HG02759 (cell line): ENCODE data around the gene LARP1.

Source experiments
- ATAC-seq: cut with Tn5 transposase; IDR thresholded peaks from one replicate; pipeline ENCODE4 v1.9.1; 2021; ENCODE audit warnings: mild to moderate bottlenecking, moderate library complexity; ENCODE audit not compliant: unreplicated experiment

The LARP1 gene

DNA sequence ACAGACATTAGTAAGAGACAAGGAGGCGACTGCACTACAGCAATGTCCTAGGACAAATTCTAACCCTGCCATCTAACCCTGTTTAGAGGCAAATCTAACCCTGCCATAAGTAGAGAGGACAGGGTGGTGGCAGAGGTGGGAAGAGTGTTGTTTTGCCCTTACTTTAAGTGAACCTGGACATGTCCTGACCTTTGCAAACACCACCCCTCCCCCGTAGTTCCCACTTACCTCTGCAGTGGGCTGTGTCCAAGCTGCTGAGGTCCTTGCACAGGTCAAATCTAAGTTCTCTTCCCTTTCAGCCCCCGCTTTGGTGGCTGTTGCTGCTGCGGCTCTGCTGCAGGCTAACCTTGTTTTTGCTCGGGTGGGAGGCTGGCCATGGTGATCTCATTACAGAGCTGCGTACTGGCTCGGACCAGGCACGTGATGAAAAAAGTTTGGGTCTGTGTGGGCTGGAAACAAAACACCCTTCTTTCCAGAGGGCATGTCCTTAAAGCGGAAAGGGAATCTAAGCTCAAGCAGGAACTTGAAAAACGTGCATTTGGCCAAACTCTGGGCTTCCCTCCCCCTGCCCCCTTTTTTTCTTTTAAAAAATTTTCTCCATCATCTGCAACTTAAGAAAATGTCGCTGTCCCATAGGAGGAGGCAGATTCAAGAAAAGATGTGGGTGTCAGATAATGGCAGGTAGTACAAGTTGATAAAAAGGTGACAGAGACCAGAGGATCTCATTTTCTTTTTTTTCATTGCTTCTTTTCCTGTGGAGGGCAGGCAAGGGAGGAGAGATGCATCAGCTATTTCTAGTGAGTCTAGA, 95.3 kb downstream of the LARP1 start, which contains the start of gene FAXDC2:
Gene FAXDC2 (minus strand): TSS at position 349 of the 808 bp plus-strand sequence. CDS start 12,425 bp downstream, outside the sequence.
- peak; percentile 70 for ATAC-seq

GRCh38 chr5:154851351-154851750, 96.2 kb downstream of the LARP1 start:
- no peak for ATAC-seq

- peak; percentile 66 for ATAC-seq
Observed at GRCh38 chr5:154857530-154858296, 102.5 kb downstream of the LARP1 start.

DNA sequence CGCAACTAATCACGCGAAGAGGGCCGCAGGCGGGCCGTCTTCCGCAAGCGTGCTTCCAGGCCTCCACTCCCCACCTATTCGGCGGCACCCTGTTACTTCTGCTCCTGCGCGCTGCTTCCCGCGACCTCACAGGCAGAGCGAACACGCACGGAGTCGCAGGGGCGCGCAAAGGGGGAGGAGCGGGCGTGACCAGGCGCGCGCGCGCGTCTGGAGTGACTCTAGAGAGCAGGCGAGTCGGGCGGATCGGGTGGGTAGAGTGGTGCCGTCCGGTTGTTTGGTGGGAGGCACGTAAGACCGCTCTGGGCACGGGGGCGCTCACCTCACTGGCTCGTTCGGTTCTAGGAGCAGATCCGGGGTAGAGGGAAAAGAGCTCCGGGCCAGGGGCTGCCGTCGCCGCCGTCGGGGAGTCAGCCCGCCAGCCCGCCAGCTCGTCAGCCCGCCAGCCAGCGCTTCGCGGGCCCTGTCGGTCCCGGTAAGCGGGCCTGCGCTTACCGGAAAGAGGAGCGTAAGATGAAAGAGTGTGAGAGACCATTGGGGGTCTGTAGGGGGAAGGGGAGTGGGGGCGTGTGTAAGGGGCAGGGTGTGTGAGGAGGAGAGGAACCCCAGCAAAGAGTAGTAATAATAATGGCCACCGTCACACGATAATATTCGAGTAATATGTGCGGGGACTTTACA, 103.3 kb downstream of the LARP1 start, which contains the start of gene CNOT8:
Gene CNOT8 (plus strand): TSS at position 331 of the 675 bp plus-strand sequence. CDS start 4,652 bp downstream, outside the sequence.
- ATAC-seq = peak; percentile 80

DNA sequence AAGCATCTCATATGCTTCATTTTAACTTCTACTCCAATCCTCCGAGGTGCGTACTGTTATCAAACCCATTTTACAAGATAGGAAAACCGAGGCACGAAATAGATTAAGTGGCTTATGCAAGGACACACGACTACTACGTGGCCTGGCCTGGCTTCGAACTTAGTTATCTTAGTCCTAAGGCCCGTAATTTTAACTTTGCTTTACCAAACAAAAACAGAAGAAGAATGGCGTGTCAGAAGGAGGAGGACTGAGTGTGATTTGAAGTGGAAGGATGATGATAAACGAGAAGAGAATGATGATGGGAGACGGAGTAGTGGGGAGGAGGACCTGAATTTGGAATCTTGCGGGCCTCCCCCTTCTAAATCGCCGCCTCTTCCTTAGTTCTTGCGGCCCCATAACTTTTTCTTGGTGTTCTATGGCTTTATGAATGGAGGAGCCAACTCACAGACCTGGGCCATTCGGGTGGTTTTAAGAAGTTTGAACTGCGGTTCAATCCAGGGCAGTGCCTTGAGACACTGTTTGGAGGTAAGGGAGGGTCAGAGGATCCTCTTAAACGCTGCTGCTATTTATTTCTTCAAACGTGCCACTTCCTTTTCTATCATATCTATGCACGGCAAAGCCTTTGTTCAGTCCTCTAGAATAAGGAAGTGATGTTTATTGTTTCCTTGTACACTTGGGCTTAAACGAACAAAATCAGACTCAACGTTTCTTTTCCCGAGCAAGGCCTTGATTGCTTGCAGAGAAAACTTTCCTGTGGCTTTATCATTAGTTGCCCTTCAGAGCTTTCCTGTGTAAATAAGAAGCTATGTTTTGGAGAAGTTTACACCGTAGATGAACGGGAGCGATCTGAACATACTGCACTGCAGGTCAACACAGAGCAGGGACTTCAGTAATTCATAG, 104.0 kb downstream of the LARP1 start:
- no peak for ATAC-seq

- no peak for ATAC-seq
Observed at GRCh38 chr5:154860123-154860522, 104.9 kb downstream of the LARP1 start.

- ATAC-seq = no peak
Observed at GRCh38 chr5:154860765-154861164, 105.6 kb downstream of the LARP1 start.

DNA sequence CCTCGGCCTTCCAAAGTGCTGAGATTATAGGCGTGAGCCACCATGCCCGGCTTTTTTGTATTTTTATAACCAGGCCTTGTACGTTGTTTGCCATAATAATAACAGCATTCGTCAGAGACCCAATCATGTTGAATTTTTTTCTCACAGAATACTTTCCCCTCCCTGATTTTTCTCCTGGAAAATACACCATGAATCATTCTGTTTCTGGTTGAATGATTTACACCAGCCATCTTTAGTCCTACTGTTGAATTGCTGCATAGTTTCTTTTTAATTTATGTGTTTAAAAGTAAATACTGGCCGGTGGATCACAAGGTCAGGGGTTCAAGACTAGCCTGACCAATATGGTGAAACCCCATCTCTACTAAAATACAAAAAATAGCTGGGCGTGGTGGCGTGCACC, 106.8 kb downstream of the LARP1 start:
- no peak for ATAC-seq

GRCh38 chr5:154862766-154863165, 107.6 kb downstream of the LARP1 start:
- ATAC-seq = no peak

GRCh38 chr5:154863291-154864080, 108.3 kb downstream of the LARP1 start:
- no peak for ATAC-seq

DNA sequence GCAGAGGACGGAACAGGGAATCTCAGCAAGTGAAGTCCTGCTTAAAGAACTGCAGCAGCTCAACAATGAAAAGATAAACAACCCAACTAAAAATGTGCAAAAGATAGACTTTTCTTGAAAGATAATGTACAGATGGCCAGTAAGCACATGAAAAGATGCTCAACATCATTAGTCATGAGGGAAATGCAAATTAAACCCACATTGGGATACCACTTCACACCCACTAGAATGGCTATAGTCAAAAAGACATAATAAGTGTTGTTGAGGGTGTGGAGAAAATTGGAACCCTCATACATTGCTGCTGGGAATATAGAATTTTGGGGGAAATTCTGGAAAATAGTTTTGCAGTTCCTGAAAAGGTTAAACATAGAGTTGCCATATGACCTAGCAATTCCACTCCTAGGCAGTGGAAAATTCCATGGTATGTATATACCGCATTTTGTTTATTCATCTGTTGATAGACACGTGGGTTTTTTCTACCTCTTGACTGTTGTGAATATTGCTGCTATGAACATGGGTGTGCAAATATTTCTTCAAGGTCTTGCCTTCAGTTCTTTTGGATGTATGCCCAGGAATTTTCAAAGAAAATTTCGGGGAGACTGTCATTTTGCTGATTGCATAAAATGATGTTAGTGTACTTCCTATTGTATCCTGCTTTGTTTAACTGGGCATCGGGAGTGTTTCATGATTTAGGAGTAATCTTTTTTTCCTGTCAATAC, 110.4 kb downstream of the LARP1 start:
- no peak for ATAC-seq

DNA sequence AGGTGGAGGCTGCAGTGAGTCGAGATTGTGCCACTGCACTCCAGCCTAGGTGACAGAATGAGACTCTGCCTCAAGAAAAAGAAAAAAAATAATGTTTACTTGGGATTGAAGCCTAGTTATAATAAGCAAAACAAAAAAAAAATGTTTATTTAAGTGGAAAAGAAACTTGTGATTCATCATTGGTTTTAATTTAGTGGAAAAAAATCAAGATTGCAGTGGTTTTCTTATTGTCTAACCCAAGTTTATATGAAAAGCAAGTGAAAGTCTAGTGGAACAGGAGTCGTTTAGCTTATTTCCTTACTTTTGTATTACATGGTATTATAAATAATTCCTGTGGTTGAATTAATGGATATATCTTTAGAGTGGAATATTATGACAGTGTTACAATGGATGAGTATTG, 111.7 kb downstream of the LARP1 start:
- no peak for ATAC-seq
